Loucy (cell line): Measurements from ENCODE around the gene MLLT10.
"Not testable (repeated sequence)": the region's sequence is repeated elsewhere in the genome, so short reads cannot be mapped to it uniquely, and the experiment has no call there.

Experiments
- H2AFZ ChIP-seq: fragments of 200-600 bp; sonication (generic); 2 replicates; pipeline ENCODE4 v1.6.0; 2016; ENCODE audit warnings: antibody characterized with exemption, mild to moderate bottlenecking, low read length, moderate library complexity
- H3F3A ChIP-seq: fragments of 200-600 bp; 2 replicates; pipeline ENCODE4 v1.6.0; 2016; ENCODE audit warnings: antibody characterized with exemption, low read depth, mild to moderate bottlenecking
- H3K27me3 ChIP-seq: fragments of 200-600 bp; sonication (generic); 2 replicates; pipeline ENCODE4 v1.6.1; 2014; ENCODE audit warnings: low read length, mild to moderate bottlenecking; ENCODE audit not compliant: insufficient read depth, poor library complexity, severe bottlenecking
- H3K36me3 ChIP-seq: fragments of 200-600 bp; sonication (generic); 2 replicates; pipeline ENCODE4 v1.6.1; 2016; ENCODE audit warnings: low read length; ENCODE audit not compliant: insufficient read depth
- H3K4me1 ChIP-seq: fragments of 200-600 bp; sonication (generic); 2 replicates; pipeline ENCODE4 v1.5.1; 2014; ENCODE audit warnings: low read length, mild to moderate bottlenecking; ENCODE audit not compliant: insufficient read depth, poor library complexity, severe bottlenecking
- H3K4me2 ChIP-seq: fragments of 200-600 bp; sonication (generic); 2 replicates; pipeline ENCODE4 v1.6.0; 2014; ENCODE audit warnings: antibody characterized with exemption, low read length, low read depth, mild to moderate bottlenecking; ENCODE audit not compliant: poor library complexity, severe bottlenecking
- H3K4me3 ChIP-seq: fragments of 200-600 bp; sonication (generic); 2 replicates; pipeline ENCODE4 v1.5.1; 2014; ENCODE audit warnings: low read length, mild to moderate bottlenecking, mixed read lengths; ENCODE audit not compliant: poor library complexity, severe bottlenecking
- H3K79me2 ChIP-seq: fragments of 200-600 bp; sonication (generic); 2 replicates; pipeline ENCODE4 v1.6.1; 2014; ENCODE audit warnings: low read length; ENCODE audit not compliant: insufficient read depth
- H3K9ac ChIP-seq: fragments of 200-600 bp; sonication (generic); 2 replicates; pipeline ENCODE4 v1.6.0; 2014; ENCODE audit warnings: mild to moderate bottlenecking, low read depth, low read length, moderate library complexity; ENCODE audit not compliant: poor library complexity, severe bottlenecking
- H3K9me2 ChIP-seq: fragments of 200-600 bp; sonication (generic); replicated peaks from 2 replicates; pipeline ENCODE4 v1.6.1; 2016; ENCODE audit warnings: low read depth, low read length, mixed read lengths
- H3K9me3 ChIP-seq: fragments of 200-600 bp; sonication (generic); 2 replicates; pipeline ENCODE4 v1.6.1; 2014; ENCODE audit warnings: mild to moderate bottlenecking, antibody characterized with exemption, low read length, low read depth; ENCODE audit not compliant: insufficient read depth
- H4K20me1 ChIP-seq: fragments of 200-600 bp; sonication (generic); 2 replicates; pipeline ENCODE4 v1.6.0; 2014; ENCODE audit warnings: antibody characterized with exemption, low read length, mild to moderate bottlenecking; ENCODE audit not compliant: insufficient read depth, poor library complexity, severe bottlenecking
- CTCF ChIP-seq: fragments of 200-600 bp; sonication (generic); conservative IDR thresholded peaks from 2 replicates; pipeline ENCODE4 v1.5.1; 2014; ENCODE audit warnings: mild to moderate bottlenecking, antibody characterized with exemption, low read length
- EZH2phosphoT487 ChIP-seq: fragments of 200-600 bp; IDR thresholded peaks from 2 replicates; pipeline ENCODE4 v1.6.1; 2018; ENCODE audit warnings: antibody characterized with exemption, mild to moderate bottlenecking, moderate library complexity, borderline replicate concordance

MLLT10 gene

GRCh38 chr10:21626457-21627161 is 92.6 kb downstream of the MLLT10 start:
- Histone ChIP-seq H3F3A (no peaks in the 10 kb centered on the region), H3K27me3 (no peaks in the 10 kb centered on the region), H3K36me3 (peaks cover 36% of the 10 kb centered on the region; the same call in 1 of the 2 replicates), H3K9me2 (no peaks in the 10 kb centered on the region), H3K79me2 (peaks cover 7% of the 10 kb centered on the region), H3K4me2 (no peak overlapping the region), H3K4me3 (no peak overlapping the region), H3K9me3 (no peaks in the 10 kb centered on the region), H2AFZ (no peak overlapping the region), H3K9ac (no peak overlapping the region), H4K20me1 (no peaks in the 10 kb centered on the region), H3K4me1 (peaks cover 16% of the 10 kb centered on the region)
- no peak for TF ChIP-seq EZH2phosphoT487
- TF ChIP-seq CTCF: no peak

DNA sequence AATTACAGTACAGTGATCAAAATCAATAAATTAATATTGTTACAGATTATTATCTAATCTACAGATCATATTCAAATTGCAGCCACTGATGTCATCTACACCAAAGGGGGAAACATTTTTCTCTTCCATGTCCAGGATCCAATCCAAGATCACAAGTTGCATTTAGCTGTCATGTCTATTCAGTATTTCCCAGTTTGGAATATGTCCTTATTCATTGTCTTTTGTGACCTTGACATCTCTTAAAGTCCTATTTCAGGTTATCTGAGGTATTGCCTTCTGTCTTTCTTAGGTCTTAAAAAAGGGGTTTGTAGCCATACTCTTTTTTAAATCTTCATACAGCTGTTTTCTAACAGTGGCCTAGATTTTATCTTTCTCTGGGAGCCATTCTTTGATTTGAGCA is 93.3 kb downstream of the MLLT10 start:
- peaks cover 8% of the 10 kb centered on the region for H3K79me2 ChIP-seq
- H4K20me1 ChIP-seq: no peaks in the 10 kb centered on the region
- TF ChIP-seq EZH2phosphoT487: no peak
- no peak for TF ChIP-seq CTCF
- H3K9me2 ChIP-seq: no peaks in the 10 kb centered on the region
- peaks cover 16% of the 10 kb centered on the region for H3K4me1 ChIP-seq
- no peaks in the 10 kb centered on the region for H3K27me3 ChIP-seq
- H3K9ac ChIP-seq: no peak overlapping the region
- H3K4me3 ChIP-seq: no peak overlapping the region
- H3K36me3 ChIP-seq: peaks cover 39% of the 10 kb centered on the region; the same call in 1 of the 2 replicates
- H3K4me2 ChIP-seq: no peak overlapping the region
- H3K9me3 ChIP-seq: no peaks in the 10 kb centered on the region
- no peak overlapping the region for H2AFZ ChIP-seq
- no peaks in the 10 kb centered on the region for H3F3A ChIP-seq

DNA sequence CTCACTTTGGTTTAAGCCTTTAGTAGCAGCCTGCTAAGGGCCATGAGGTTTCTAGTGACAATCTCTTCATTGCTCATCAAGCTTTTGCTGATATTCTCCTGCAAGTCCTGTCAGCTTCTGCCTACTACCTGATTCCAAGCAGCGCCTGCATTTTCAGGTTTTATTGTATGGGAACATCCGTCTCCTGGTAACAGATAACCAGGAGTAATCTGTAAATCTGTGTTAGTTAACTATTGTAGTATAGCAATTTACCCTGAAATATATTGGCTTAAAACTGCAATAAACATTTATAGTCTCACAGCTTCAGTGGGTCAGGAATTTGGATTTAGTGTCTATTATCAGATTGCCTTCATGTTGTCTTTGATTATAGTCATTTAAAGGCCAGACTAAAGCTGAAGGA is 94.0 kb downstream of the MLLT10 start:
- Histone ChIP-seq H3K79me2 (0 out of 2 replicates have a peak, but pooled peaks cover 4% of the 10 kb centered on the region), H2AFZ (no peak overlapping the region), H4K20me1 (peaks cover 6% of the 10 kb centered on the region), H3K4me3 (no peak overlapping the region), H3K36me3 (peaks cover 32% of the 10 kb centered on the region; the same call in 1 of the 2 replicates), H3K4me2 (no peak overlapping the region), H3K27me3 (no peaks in the 10 kb centered on the region), H3K9me3 (no peaks in the 10 kb centered on the region), H3K9me2 (no peaks in the 10 kb centered on the region), H3K9ac (no peak overlapping the region), H3F3A (no peaks in the 10 kb centered on the region), H3K4me1 (peaks cover 16% of the 10 kb centered on the region)
- TF ChIP-seq EZH2phosphoT487 (no peak), CTCF (no peak)

DNA sequence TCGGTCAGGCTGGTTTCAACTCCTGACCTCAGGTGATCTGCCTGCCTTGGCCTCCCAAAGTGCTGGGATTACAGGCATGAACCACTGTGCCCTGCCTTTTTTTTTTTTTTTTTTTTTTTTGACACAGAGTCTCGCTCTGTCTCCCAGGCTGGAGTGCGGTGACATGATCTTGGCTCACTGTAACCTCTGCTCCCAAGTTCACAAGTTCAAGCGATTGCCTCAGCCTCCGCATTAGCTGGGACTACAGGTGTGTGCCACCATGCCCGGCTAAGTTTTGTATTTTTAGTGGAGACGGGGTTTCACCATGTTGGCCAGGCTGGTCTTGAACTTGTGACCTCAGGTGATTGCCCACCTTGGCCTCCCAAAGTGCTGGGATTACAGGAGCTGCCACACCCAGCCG is 94.6 kb downstream of the MLLT10 start:
- not testable (repeated sequence) for H3K9me2 ChIP-seq, H3K9me3 ChIP-seq, H3K27me3 ChIP-seq, H4K20me1 ChIP-seq, H3K79me2 ChIP-seq, H3F3A ChIP-seq, H2AFZ ChIP-seq, H3K4me2 ChIP-seq, H3K4me3 ChIP-seq, H3K9ac ChIP-seq
- Histone ChIP-seq H3K4me1 (peaks cover 16% of the 10 kb centered on the region), H3K36me3 (peaks cover 31% of the 10 kb centered on the region; the same call in 1 of the 2 replicates)
